ENCODE measurements around the gene ZBTB4.

The ZBTB4 gene

GRCh38 chr17:7468290-7468689 lies 11.1 kb downstream of the ZBTB4 start:
- H3K36me3 Mint-ChIP-seq: no peaks in the 10 kb centered on the region
- H3K9me3 Mint-ChIP-seq (ENCODE audit: low read depth): no peaks in the 10 kb centered on the region
- no peak overlapping the region for H3K4me3 Mint-ChIP-seq
- H3K27me3 Mint-ChIP-seq: no peaks in the 10 kb centered on the region
- H3K4me1 Mint-ChIP-seq (ENCODE audit: low read depth): peaks cover 26% of the 10 kb centered on the region
- peak overlapping the region; percentile 41 for H3K27ac Mint-ChIP-seq

DNA sequence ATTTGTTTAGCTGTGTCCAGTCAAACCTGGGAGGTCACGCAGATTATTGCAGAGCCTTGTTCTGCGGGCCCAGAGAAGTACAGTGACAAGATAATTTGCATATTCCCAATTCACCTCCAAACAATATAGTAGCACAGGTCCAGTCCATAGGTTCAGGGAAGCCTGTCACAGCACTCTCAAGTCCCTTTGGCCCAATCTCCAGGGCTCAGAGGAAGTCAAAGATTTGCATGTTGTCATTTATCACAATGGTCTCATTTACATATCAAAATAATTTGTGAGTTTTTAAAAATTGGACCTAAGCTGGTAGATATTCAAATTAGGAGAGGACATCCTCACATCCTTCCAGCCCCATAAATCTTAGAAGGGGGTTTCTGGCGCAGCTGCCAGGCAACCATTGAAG lies 11.9 kb downstream of the ZBTB4 start:
- peak overlapping the region; percentile 77 for H3K27ac Mint-ChIP-seq
- no peak overlapping the region for H3K4me3 Mint-ChIP-seq
- H3K36me3 Mint-ChIP-seq: no peaks in the 10 kb centered on the region
- H3K9me3 Mint-ChIP-seq (ENCODE audit: low read depth): no peaks in the 10 kb centered on the region
- H3K4me1 Mint-ChIP-seq (ENCODE audit: low read depth): peaks cover 26% of the 10 kb centered on the region
- H3K27me3 Mint-ChIP-seq: no peaks in the 10 kb centered on the region

- H3K27ac Mint-ChIP-seq: peak overlapping the region; percentile 77
- no peaks in the 10 kb centered on the region for H3K36me3 Mint-ChIP-seq
- peaks cover 21% of the 10 kb centered on the region for H3K4me1 Mint-ChIP-seq (ENCODE audit: low read depth)
- H3K4me3 Mint-ChIP-seq: no peak overlapping the region
- no peaks in the 10 kb centered on the region for H3K27me3 Mint-ChIP-seq
- no peaks in the 10 kb centered on the region for H3K9me3 Mint-ChIP-seq (ENCODE audit: low read depth)
These were observed 12.6 kb downstream of the ZBTB4 start for GRCh38 chr17:7466639-7467341.

DNA sequence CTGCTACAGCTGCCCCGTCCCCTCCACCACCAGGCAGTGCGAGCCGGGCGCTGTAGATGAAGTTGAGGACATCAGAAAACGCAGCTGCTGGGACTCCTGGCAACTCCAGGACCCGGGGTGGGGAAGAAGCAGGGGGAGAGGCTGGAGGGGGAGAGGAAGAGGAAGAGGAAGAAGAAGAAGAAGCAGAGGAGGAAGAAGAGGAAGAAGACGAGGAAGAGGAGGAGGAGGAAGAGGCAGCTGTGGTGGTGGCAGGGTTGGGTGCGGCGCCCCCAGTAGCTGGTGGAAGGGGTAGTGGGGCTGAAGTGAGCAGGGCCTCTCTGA lies 13.2 kb downstream of the ZBTB4 start:
- Mint-ChIP-seq H3K4me3 (no peak overlapping the region), H3K27ac (peak overlapping the region; percentile 77), H3K27me3 (no peaks in the 10 kb centered on the region), H3K4me1 (ENCODE audit: low read depth) (peaks cover 16% of the 10 kb centered on the region), H3K36me3 (no peaks in the 10 kb centered on the region), H3K9me3 (ENCODE audit: low read depth) (no peaks in the 10 kb centered on the region)

DNA sequence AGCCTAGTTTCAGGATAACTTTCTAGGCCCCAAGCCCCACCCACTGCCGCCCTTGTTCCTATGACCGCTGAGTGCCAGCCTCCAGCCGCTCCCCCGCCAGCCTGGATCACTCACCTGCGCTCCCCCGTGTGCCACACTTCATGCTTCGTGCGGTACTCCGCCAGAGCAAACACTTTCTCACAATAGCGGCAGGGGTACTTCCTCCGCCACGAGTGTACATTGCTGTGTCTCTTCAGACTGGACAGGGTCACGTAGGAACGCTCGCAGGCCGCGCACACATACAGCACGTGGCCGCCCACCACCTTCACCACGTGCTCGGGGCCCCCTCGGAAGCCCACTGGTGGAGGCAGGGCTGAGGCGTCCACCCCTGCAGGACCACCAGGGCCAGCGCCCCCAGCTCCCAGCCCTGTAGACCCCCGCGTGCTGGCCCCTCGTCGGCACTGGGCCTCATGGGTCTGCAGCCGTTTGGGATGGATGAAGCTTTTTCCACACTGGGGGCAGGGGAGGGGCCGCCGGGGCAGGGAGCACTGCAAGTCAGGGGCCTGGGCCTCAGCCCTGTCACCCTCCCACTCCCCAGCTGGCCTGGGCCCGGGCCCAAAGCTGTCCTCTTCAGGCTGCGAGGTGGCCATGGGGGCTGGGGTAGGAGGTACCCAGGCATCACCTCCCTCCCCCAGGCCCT lies 13.7 kb downstream of the ZBTB4 start:
- Mint-ChIP-seq H3K36me3 (no peaks in the 10 kb centered on the region), H3K27me3 (no peaks in the 10 kb centered on the region), H3K9me3 (ENCODE audit: low read depth) (no peaks in the 10 kb centered on the region), H3K4me1 (ENCODE audit: low read depth) (peaks cover 12% of the 10 kb centered on the region), H3K4me3 (no peak overlapping the region), H3K27ac (no peak overlapping the region)

- Mint-ChIP-seq H3K36me3 (no peaks in the 10 kb centered on the region), H3K9me3 (ENCODE audit: low read depth) (no peaks in the 10 kb centered on the region), H3K4me3 (no peak overlapping the region), H3K4me1 (ENCODE audit: low read depth) (peaks cover 11% of the 10 kb centered on the region), H3K27ac (no peak overlapping the region), H3K27me3 (no peaks in the 10 kb centered on the region)
These were observed 15.3 kb downstream of the ZBTB4 start for GRCh38 chr17:7464081-7464480.

DNA sequence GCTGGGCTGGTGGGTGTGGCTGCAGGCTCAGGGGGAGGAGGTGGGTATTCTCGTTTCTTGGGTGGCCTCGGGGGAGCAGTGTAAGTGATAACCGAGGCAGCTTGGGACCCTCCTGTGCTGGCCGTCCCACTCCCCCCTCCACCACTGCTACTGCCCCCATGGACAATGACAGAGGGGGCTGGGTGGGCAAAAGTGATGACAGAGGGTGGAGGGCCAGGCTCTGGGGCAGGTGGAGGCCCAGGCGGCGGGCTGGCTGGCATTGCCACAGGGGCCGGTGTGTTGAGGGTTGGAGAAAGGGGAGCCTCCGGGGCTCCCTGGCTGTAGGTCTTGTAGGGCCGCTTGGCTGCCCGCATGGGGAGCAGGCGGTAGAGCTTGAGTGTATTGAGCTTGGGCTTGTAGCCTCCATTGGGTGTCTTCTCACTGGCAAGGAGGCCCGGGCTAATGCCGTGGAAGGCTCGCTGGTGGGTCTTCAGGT lies 16.0 kb downstream of the ZBTB4 start:
- Mint-ChIP-seq H3K4me3 (no peak overlapping the region), H3K27me3 (no peaks in the 10 kb centered on the region), H3K4me1 (ENCODE audit: low read depth) (peaks cover 11% of the 10 kb centered on the region), H3K36me3 (no peaks in the 10 kb centered on the region), H3K27ac (no peak overlapping the region), H3K9me3 (ENCODE audit: low read depth) (no peaks in the 10 kb centered on the region)

DNA sequence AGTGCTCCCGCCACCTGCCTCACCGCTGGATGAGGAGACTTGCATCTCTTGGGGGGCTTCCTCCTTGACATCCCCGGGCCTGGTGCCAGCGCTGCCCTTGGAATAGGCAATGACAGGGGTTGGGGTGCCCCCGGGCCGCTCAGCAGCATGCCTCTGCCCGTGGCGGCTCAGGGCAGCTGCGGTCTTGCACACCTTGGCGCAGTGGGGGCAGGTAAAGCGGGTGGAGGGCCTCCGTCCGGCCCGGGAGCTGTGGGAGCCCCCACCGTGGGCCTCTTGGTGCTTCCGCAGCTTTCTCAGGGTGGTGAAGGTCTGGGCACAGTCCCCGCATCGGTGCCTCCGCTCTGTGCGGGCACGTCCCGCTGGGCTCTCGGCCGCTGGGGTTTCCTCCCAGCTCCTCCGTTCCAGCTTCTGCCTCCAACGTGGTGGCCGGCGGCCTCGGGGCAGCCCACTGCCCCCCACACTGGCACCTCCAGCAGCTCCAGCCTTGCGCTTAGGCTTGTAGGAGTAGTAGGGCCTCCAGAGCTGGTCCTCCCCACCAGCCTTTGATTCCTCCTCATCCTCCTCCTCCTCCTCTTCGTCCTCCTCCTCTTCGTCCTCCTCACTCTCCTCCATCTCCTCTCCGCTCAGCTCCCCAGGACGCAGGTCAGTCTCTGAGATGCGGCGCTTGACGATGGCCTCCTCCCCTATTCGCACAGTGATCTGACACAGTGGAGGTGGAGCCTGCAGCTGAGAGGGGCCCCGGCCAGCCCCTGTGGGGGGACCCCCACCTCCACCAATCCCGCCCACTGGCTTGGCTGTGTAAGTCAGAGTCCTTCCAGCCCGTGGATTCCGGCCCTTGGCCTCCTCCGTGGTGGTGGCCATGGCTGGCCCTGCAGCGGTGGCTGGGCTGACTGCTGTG lies 16.7 kb downstream of the ZBTB4 start:
- Mint-ChIP-seq H3K9me3 (ENCODE audit: low read depth) (no peaks in the 10 kb centered on the region), H3K27ac (no peak overlapping the region)

DNA sequence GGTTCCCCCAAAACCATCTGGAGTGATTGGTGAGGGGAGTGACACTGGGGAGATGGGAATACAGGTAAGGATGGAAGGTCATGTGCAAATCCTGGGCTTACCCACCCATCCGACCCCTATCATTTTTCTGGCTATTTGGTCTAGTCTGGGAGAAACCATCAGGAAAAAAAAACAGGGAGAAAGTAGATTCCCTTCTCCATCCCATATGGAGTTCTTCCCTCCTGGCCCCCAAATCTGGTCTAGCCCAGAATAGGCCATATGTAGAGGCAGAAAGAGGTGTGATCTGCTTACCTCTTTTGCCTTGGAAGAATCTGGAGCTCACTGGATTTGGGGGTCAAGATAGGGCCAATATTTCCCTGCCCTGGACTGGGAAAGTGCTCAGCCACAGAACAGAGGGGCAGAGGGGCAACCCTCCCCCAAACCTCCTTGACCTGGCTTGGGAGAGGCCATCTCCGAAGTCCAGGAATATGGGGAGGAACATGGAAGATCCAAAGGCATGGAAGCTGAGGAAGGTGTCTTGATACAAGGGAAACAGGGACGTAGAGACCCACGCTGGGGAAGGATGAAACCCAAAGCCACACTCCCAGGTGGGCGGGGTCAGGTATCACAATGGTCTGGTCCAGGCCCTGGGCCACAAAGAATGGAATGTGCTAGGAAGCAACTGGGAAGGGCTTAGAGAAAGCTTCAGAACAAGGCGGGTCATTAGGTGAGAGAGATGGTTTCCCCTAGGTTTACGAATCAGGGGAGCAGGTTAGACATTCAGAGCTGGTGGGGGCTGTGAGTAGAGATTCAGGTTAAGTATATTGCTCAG lies 18.4 kb downstream of the ZBTB4 start:
- Mint-ChIP-seq H3K4me3 (no peak overlapping the region), H3K9me3 (ENCODE audit: low read depth) (no peaks in the 10 kb centered on the region), H3K27me3 (no peaks in the 10 kb centered on the region), H3K36me3 (no peaks in the 10 kb centered on the region), H3K27ac (no peak overlapping the region), H3K4me1 (ENCODE audit: low read depth) (peaks cover 7% of the 10 kb centered on the region)

More for the DNA sequence above, 16.7 kb downstream of the ZBTB4 start:
- H3K4me1 Mint-ChIP-seq (ENCODE audit: low read depth): peaks cover 9% of the 10 kb centered on the region
- no peaks in the 10 kb centered on the region for H3K27me3 Mint-ChIP-seq
- no peak overlapping the region for H3K4me3 Mint-ChIP-seq
- H3K36me3 Mint-ChIP-seq: no peaks in the 10 kb centered on the region

- Mint-ChIP-seq H3K27ac (no peak overlapping the region), H3K4me1 (ENCODE audit: low read depth) (peaks cover 13% of the 10 kb centered on the region), H3K27me3 (no peaks in the 10 kb centered on the region), H3K36me3 (no peaks in the 10 kb centered on the region), H3K4me3 (no peak overlapping the region), H3K9me3 (ENCODE audit: low read depth) (no peaks in the 10 kb centered on the region)
These were observed 19.4 kb downstream of the ZBTB4 start for GRCh38 chr17:7459961-7460545.

DNA sequence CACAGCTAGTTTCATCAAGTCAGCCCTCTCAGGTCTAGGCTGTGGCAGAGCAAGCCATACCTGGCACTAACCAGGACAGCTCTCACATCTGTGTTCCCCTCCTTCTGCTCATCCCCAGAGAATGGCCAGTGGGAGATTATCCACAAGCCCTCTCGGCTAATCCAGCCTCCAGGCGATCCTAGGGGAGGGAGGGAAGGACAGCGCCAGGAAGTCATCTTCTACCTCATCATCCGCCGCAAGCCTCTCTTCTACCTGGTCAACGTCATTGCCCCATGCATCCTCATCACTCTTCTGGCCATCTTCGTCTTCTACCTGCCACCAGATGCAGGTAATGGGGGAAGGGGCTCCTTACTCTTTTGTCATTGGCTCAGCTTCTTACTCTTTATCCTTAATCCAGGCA lies 31.0 kb downstream of the ZBTB4 start:
- Mint-ChIP-seq H3K27me3 (peaks cover 12% of the 10 kb centered on the region), H3K4me1 (ENCODE audit: low read depth) (peaks cover 28% of the 10 kb centered on the region), H3K9me3 (ENCODE audit: low read depth) (no peaks in the 10 kb centered on the region), H3K4me3 (no peak overlapping the region), H3K36me3 (peaks cover 3% of the 10 kb centered on the region), H3K27ac (no peak overlapping the region)

- Mint-ChIP-seq H3K27me3 (peaks cover 15% of the 10 kb centered on the region), H3K27ac (no peak overlapping the region), H3K4me3 (peak overlapping the region; percentile 86), H3K9me3 (ENCODE audit: low read depth) (no peaks in the 10 kb centered on the region), H3K36me3 (peaks cover 3% of the 10 kb centered on the region), H3K4me1 (ENCODE audit: low read depth) (peaks cover 23% of the 10 kb centered on the region)
These were observed 33.8 kb downstream of the ZBTB4 start for GRCh38 chr17:7445619-7445968.

DNA sequence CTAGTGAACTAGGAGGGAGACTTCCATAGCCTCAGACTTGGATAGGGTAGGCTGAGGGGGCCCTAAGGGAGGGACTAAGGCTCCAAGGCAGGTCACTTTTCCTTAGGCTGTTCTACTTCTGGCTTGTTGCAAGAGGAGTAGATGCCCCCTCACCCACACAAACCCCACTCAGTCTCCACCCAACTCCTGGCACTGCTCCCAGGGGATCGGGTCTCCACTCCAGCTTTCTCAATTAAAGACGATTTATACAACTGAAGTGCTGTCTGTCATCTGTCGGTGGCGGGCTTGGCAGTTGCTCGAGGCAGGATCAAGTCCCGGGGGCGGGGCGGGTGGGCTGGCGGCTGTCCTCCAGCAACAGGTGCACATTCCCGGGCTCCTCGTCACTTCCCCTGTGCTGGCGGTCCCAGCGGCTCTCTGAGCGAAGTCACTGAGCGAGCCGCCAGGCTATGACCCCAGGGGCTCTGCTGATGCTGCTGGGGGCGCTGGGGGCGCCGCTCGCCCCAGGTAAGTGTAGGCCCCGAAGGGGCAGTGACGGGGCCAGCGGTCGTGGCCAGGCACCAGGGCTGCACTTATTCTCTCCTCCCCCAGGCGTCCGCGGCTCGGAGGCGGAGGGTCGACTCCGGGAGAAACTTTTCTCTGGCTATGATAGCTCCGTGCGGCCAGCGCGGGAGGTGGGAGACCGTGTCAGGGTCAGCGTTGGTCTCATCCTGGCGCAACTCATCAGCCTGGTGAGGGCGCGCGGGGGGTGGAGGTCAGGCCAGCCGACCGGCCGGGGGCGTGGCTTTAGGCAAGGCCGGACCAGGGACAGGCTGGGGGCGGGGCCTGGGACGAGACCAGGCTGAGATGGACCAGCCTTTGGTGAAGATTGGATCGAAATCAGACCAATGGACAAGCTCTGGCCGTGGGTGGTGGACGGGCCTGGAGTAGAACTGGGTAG lies 34.5 kb downstream of the ZBTB4 start, which contains the start of gene CHRNB1:
CHRNB1 (plus strand) TSS at position 380 of the 937 bp plus-strand sequence; CDS start at position 447, 67 bp downstream.
- Mint-ChIP-seq H3K36me3 (peaks cover 3% of the 10 kb centered on the region), H3K4me3 (peak within 1 kb of the TSS; percentile 86), H3K9me3 (ENCODE audit: low read depth) (no peaks in the 10 kb centered on the region), H3K27me3 (peaks cover 15% of the 10 kb centered on the region), H3K27ac (no peak within 1 kb of the TSS), H3K4me1 (ENCODE audit: low read depth) (peaks cover 24% of the 10 kb centered on the region)
